ENCODE measurements around the gene WDPCP.
"Not testable (repeated sequence)": the region's sequence is repeated elsewhere in the genome, so short reads cannot be mapped to it uniquely, and the experiment has no call there.

Gene WDPCP

DNA sequence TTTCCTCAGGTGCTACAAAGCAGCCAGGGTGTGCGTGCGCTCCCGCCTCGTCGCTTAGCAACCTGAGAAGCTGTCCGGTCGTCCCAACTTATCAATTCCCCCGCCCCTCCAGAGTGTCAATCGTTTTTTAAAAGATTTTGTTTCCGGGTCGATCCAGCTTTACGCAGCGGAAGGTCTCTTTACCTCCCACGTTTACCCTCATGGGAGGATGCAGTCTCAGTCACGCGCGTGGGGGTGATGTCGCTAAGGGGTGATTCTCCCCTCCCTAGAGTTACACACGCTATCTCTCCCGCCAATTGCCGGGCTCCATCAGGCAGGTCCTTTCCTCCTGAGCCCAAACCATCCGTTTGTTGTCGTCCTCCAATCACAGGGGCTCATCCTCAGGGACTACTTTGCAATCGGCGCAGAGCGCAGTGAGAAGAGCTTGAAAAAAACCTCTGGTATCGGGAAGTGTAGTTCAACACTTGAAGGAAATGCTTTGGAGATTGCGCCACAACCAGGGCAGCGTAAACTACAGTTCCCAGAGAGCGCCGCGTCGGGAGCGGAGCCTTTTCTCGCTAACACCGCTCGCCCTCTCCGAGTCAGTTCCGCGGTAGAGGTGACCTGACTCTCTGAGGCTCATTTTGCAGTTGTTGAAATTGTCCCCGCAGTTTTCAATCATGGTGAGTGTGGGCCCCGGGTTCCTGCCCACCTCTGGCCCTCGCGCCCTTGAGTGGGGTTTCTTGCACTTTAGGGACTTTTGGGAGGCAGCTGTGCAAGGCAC is at the start of gene WDPCP, which contains the start of gene MDH1:
TSS of gene WDPCP (minus strand) at position 93 of the 763 bp plus-strand sequence. CDS start 206 bp downstream, outside the sequence.
TSS of gene MDH1 (plus strand) at position 579 of the 763 bp plus-strand sequence. CDS start at position 660, 81 bp downstream.
- Histone ChIP-seq H3K27me3 (ENCODE audit: insufficient read depth, insufficient read length) (peaks cover 6% of the 10 kb centered on the region), H3K9ac (ENCODE audit: insufficient read length, low read depth) (peak within 1 kb of the TSS; percentile 86), H3K9me3 (ENCODE audit: insufficient read depth, low read length) (no peaks in the 10 kb centered on the region), H3K4me1 (ENCODE audit: insufficient read depth, insufficient read length) (no peaks in the 10 kb centered on the region), H3K4me3 (ENCODE audit: insufficient read length, low read depth) (peak within 1 kb of the TSS; percentile 66), H3K36me3 (ENCODE audit: insufficient read depth, insufficient read length, low read length) (peaks cover 21% of the 10 kb centered on the region)
- TF ChIP-seq YY1 (IDR thresholded peaks at IDR 0.05; ENCODE audit: insufficient read depth, insufficient read length) (no peak), SUZ12 (IDR thresholded peaks at IDR 0.05; ENCODE audit: extremely low read depth, insufficient read depth, insufficient read length) (no peak), ZNF274 (IDR thresholded peaks at IDR 0.05; ENCODE audit: low read depth, low read length) (no peak)
- peak; percentile 98 for DNase-seq (ENCODE audit: low read depth, low spot score)

DNA sequence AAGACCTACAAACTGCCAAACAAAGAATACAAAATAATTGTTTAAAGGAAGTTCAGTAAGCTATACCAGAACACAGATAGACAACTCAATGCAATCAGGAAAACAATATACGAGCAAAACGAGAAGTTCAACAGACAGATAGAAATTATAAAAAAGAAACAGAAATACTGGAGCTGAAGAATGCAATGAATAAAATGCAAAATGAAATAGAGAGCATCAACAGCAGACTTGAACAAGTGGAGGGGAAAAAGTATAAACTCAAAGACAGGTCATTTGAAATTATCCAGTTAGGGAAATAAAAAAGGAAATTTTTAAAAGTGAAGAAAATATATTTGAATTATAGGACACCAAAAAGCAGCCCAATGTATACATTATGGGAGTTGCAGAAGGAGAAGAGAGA is 44.1 kb upstream of the WDPCP start:
- Histone ChIP-seq H3K27me3 (ENCODE audit: insufficient read depth, insufficient read length) (no peaks in the 10 kb centered on the region), H3K36me3 (ENCODE audit: insufficient read depth, insufficient read length, low read length) (no peaks in the 10 kb centered on the region), H3K9me3 (ENCODE audit: insufficient read depth, low read length) (peaks cover 12% of the 10 kb centered on the region), H3K9ac (ENCODE audit: insufficient read length, low read depth) (no peak overlapping the region), H3K4me3 (ENCODE audit: insufficient read length, low read depth) (no peak overlapping the region), H3K4me1 (ENCODE audit: insufficient read depth, insufficient read length) (no peaks in the 10 kb centered on the region)
- no peak for DNase-seq (ENCODE audit: low read depth, low spot score)
- TF ChIP-seq SUZ12 (IDR thresholded peaks at IDR 0.05; ENCODE audit: extremely low read depth, insufficient read depth, insufficient read length) (no peak), ZNF274 (IDR thresholded peaks at IDR 0.05; ENCODE audit: low read depth, low read length) (no peak), YY1 (IDR thresholded peaks at IDR 0.05; ENCODE audit: insufficient read depth, insufficient read length) (no peak)

GRCh38 chr2:63631501-63631900 is 43.2 kb upstream of the WDPCP start:
- Histone ChIP-seq H3K4me1 (ENCODE audit: insufficient read depth, insufficient read length) (no peaks in the 10 kb centered on the region), H3K9ac (ENCODE audit: insufficient read length, low read depth) (no peak overlapping the region), H3K27me3 (ENCODE audit: insufficient read depth, insufficient read length) (no peaks in the 10 kb centered on the region), H3K9me3 (ENCODE audit: insufficient read depth, low read length) (peaks cover 12% of the 10 kb centered on the region), H3K36me3 (ENCODE audit: insufficient read depth, insufficient read length, low read length) (no peaks in the 10 kb centered on the region), H3K4me3 (ENCODE audit: insufficient read length, low read depth) (no peak overlapping the region)
- TF ChIP-seq YY1 (IDR thresholded peaks at IDR 0.05; ENCODE audit: insufficient read depth, insufficient read length) (no peak), SUZ12 (IDR thresholded peaks at IDR 0.05; ENCODE audit: extremely low read depth, insufficient read depth, insufficient read length) (no peak), ZNF274 (IDR thresholded peaks at IDR 0.05; ENCODE audit: low read depth, low read length) (no peak)
- no peak for DNase-seq (ENCODE audit: low read depth, low spot score)

DNA sequence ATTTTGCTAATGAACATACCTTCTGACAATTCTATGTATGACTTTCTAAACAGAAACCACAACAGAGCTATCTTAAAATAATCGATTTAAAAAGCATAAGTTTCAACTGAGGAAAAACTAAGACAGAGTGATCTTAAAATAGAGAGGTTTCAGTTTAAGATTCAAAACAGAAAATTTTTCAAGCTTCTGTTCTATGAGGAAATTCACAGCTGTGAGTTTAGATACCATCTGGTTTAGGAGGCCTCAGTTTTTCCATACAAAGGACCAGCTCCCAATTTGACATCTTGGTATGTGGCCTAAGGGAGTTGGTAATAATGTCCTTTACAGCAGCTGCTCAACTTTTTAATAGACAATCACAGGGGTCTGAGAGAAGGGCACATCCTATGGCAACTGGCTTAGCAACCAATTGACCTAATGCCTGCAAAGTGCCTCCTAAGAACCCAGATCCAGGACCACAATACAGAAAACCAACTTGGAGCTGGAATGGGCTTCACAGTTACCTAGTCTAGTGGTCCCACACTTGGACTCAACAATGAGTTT is 40.2 kb upstream of the WDPCP start:
- no peak for TF ChIP-seq SUZ12 (IDR thresholded peaks at IDR 0.05; ENCODE audit: extremely low read depth, insufficient read depth, insufficient read length)
- TF ChIP-seq YY1 (IDR thresholded peaks at IDR 0.05; ENCODE audit: insufficient read depth, insufficient read length): no peak
- TF ChIP-seq ZNF274 (IDR thresholded peaks at IDR 0.05; ENCODE audit: low read depth, low read length): no peak
- H3K4me3 ChIP-seq (ENCODE audit: insufficient read length, low read depth): no peak overlapping the region
- no peaks in the 10 kb centered on the region for H3K4me1 ChIP-seq (ENCODE audit: insufficient read depth, insufficient read length)
- peaks cover 4% of the 10 kb centered on the region; the same call in 1 of the 2 replicates for H3K9me3 ChIP-seq (ENCODE audit: insufficient read depth, low read length)
- no peaks in the 10 kb centered on the region for H3K36me3 ChIP-seq (ENCODE audit: insufficient read depth, insufficient read length, low read length)
- no peak for DNase-seq (ENCODE audit: low read depth, low spot score)
- no peaks in the 10 kb centered on the region for H3K27me3 ChIP-seq (ENCODE audit: insufficient read depth, insufficient read length)
- H3K9ac ChIP-seq (ENCODE audit: insufficient read length, low read depth): no peak overlapping the region

GRCh38 chr2:63627866-63628265 is 39.6 kb upstream of the WDPCP start:
- Histone ChIP-seq H3K4me1 (ENCODE audit: insufficient read depth, insufficient read length) (no peaks in the 10 kb centered on the region), H3K27me3 (ENCODE audit: insufficient read depth, insufficient read length) (no peaks in the 10 kb centered on the region), H3K9me3 (ENCODE audit: insufficient read depth, low read length) (peaks cover 4% of the 10 kb centered on the region; the same call in 1 of the 2 replicates), H3K36me3 (ENCODE audit: insufficient read depth, insufficient read length, low read length) (no peaks in the 10 kb centered on the region), H3K4me3 (ENCODE audit: insufficient read length, low read depth) (no peak overlapping the region), H3K9ac (ENCODE audit: insufficient read length, low read depth) (no peak overlapping the region)
- TF ChIP-seq SUZ12 (IDR thresholded peaks at IDR 0.05; ENCODE audit: extremely low read depth, insufficient read depth, insufficient read length) (no peak), ZNF274 (IDR thresholded peaks at IDR 0.05; ENCODE audit: low read depth, low read length) (no peak), YY1 (IDR thresholded peaks at IDR 0.05; ENCODE audit: insufficient read depth, insufficient read length) (no peak)
- no peak for DNase-seq (ENCODE audit: low read depth, low spot score)

GRCh38 chr2:63623763-63624162 is 35.5 kb upstream of the WDPCP start:
- H3K4me1 ChIP-seq (ENCODE audit: insufficient read depth, insufficient read length); H3K36me3 ChIP-seq (ENCODE audit: insufficient read depth, insufficient read length, low read length); DNase-seq (ENCODE audit: low read depth, low spot score); H3K9ac ChIP-seq (ENCODE audit: insufficient read length, low read depth); H3K9me3 ChIP-seq (ENCODE audit: insufficient read depth, low read length); H3K4me3 ChIP-seq (ENCODE audit: insufficient read length, low read depth); H3K27me3 ChIP-seq (ENCODE audit: insufficient read depth, insufficient read length): not testable (repeated sequence)

DNA sequence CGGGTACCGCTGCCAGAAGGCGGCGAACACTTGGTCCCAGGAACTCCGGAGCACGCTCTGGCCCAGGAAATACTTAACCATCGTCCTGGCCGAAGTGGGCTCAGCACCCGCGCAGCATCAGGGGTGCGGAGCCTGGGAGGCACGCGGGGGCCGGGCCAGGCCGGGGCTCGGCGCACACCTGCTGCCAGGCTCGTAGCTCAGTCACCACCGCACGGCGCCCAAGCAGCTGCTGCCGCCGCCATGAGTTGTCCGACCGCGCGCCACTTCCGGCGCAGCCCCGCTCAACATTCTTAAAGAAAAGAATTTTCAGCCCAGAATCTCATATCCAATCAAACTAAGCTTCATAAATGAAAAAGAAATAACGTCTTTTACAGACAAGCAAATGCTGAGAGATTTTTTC is 34.5 kb upstream of the WDPCP start:
- Histone ChIP-seq H3K4me1 (ENCODE audit: insufficient read depth, insufficient read length) (no peaks in the 10 kb centered on the region), H3K27me3 (ENCODE audit: insufficient read depth, insufficient read length) (no peaks in the 10 kb centered on the region), H3K9ac (ENCODE audit: insufficient read length, low read depth) (no peak overlapping the region), H3K9me3 (ENCODE audit: insufficient read depth, low read length) (no peaks in the 10 kb centered on the region), H3K4me3 (ENCODE audit: insufficient read length, low read depth) (no peak overlapping the region), H3K36me3 (ENCODE audit: insufficient read depth, insufficient read length, low read length) (peaks cover 8% of the 10 kb centered on the region)
- no peak for DNase-seq (ENCODE audit: low read depth, low spot score)
- TF ChIP-seq SUZ12 (IDR thresholded peaks at IDR 0.05; ENCODE audit: extremely low read depth, insufficient read depth, insufficient read length) (no peak), YY1 (IDR thresholded peaks at IDR 0.05; ENCODE audit: insufficient read depth, insufficient read length) (no peak), ZNF274 (IDR thresholded peaks at IDR 0.05; ENCODE audit: low read depth, low read length) (no peak)
